Measurements from ENCODE around the gene BAK1. TPM values are rescaled to one million over a fixed set of nuclear protein-coding genes. Genes with fewer than 3 reads are reported as not detected.

BAK1 gene
- total RNA-seq, 1 donor from 2014 or later = 19.7 TPM

- DNase-seq = no peak
- Histone ChIP-seq H3K27ac (replicated peaks) (no peak overlapping the region), H3K27me3 (ENCODE audit: low read depth) (no peaks in the 10 kb centered on the region), H3K36me3 (no peaks in the 10 kb centered on the region), H3K9me3 (replicated peaks) (peaks cover 14% of the 10 kb centered on the region), H3K4me1 (peaks cover 43% of the 10 kb centered on the region), H3K4me3 (no peak overlapping the region)
- no peak for TF ChIP-seq CTCF (IDR thresholded peaks at IDR 0.05; ENCODE audit: borderline replicate concordance)
- intact Hi-C loops (cut with micrococcal nuclease) = no loop called here
Observed at GRCh38 chr6:33607126-33607783, 27.2 kb upstream of the BAK1 start.

DNA sequence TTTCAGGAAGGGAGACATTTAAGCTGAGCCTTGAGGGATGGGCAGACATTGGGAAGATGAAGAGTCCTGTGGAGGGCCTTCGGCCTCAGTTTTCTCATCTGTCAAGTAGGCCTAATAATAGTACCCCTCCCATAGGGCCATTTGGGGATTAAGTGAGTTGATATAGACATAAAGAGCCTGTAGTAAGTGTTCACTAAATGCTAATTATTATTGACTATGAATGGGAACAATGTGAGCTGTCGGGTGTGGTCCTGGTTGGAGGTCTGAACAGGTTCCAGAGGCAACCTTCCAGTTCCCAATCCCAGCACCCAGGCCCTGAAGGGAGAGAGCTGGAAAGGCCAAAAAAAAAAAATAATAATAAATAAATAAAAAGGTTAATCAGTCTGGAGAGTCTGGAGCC, 26.6 kb upstream of the BAK1 start:
- Histone ChIP-seq H3K27ac (replicated peaks) (no peak overlapping the region), H3K4me3 (no peak overlapping the region), H3K27me3 (ENCODE audit: low read depth) (no peaks in the 10 kb centered on the region), H3K36me3 (no peaks in the 10 kb centered on the region), H3K4me1 (peaks cover 46% of the 10 kb centered on the region), H3K9me3 (replicated peaks) (peaks cover 14% of the 10 kb centered on the region)
- intact Hi-C loops (cut with micrococcal nuclease) = no loop called here
- DNase-seq = no peak
- TF ChIP-seq CTCF (IDR thresholded peaks at IDR 0.05; ENCODE audit: borderline replicate concordance) = no peak

DNA sequence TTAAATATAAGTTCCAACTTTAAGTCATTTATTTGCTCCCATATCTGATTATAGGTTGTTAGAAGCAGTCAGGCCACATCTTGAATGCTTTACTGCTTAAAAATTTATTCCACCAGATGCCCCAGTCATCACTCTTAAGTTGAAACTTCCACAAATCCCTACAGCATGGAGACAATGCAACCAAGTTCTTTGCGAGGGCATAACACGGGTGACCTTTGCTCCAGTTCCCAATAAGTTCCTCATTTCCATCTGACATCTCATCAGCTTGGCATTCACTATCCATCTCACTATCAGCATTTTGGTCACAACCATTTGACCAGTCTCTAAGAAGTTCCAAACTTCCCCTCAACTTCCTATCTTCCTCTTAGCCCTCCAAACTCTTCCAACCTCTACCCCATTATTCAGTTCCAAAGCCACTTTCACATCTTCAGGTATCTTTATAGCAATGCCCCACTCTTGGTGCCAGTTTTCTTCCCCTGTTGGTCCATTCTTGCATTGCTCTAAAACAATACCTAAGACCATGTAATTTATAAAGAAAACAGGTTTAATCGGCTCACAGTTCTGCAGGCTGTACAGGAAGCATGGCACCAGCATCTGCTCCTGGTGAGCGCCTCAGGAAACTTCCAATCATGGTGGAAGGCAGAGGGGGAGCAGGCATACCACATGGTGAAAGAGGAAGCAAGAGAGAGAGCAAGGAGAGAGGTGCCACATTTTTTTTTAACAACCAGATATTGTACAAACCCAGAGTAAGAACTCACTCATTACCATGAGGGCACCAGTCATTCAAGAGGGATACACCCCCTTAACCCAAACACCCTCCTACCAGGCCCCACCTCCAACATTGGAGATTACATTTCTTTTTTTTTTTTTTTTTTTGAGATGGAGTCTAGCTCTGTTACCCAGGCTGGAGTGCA, 25.1 kb upstream of the BAK1 start:
- H3K4me3 ChIP-seq = no peak overlapping the region
- H3K36me3 ChIP-seq = no peaks in the 10 kb centered on the region
- no peaks in the 10 kb centered on the region for H3K27me3 ChIP-seq (ENCODE audit: low read depth)
- H3K27ac ChIP-seq (replicated peaks) = no peak overlapping the region
- intact Hi-C loops (cut with micrococcal nuclease) = no loop called here
- no peak for DNase-seq
- H3K4me1 ChIP-seq = peaks cover 34% of the 10 kb centered on the region
- peaks cover 14% of the 10 kb centered on the region for H3K9me3 ChIP-seq (replicated peaks)
- no peak for TF ChIP-seq CTCF (IDR thresholded peaks at IDR 0.05; ENCODE audit: borderline replicate concordance)

- no peak for DNase-seq
- Histone ChIP-seq H3K4me1 (peaks cover 27% of the 10 kb centered on the region), H3K4me3 (no peak overlapping the region), H3K27ac (replicated peaks) (peak overlapping the region; percentile 61), H3K27me3 (ENCODE audit: low read depth) (no peaks in the 10 kb centered on the region), H3K9me3 (replicated peaks) (peaks cover 14% of the 10 kb centered on the region), H3K36me3 (no peaks in the 10 kb centered on the region)
- no peak for TF ChIP-seq CTCF (IDR thresholded peaks at IDR 0.05; ENCODE audit: borderline replicate concordance)
- intact Hi-C loops (cut with micrococcal nuclease) = no loop called here
Observed at GRCh38 chr6:33602180-33602579, 22.1 kb upstream of the BAK1 start.

GRCh38 chr6:33600761-33601160, 20.7 kb upstream of the BAK1 start:
- intact Hi-C loops (cut with micrococcal nuclease) = no loop called here
- Histone ChIP-seq H3K36me3 (no peaks in the 10 kb centered on the region), H3K9me3 (replicated peaks) (peaks cover 14% of the 10 kb centered on the region), H3K27ac (replicated peaks) (no peak overlapping the region), H3K4me3 (no peak overlapping the region), H3K4me1 (peaks cover 29% of the 10 kb centered on the region), H3K27me3 (ENCODE audit: low read depth) (no peaks in the 10 kb centered on the region)
- TF ChIP-seq CTCF (IDR thresholded peaks at IDR 0.05; ENCODE audit: borderline replicate concordance) = no peak
- DNase-seq = no peak

All from left ventricle myocardium inferior (tissue), 1 donor.